GM18867 (cell line): ENCODE data around the gene MPDU1.

Experiments
- ATAC-seq: cut with Tn5 transposase; IDR thresholded peaks from one replicate; pipeline ENCODE4 v1.9.1; 2021; ENCODE audit warnings: mild to moderate bottlenecking, moderate library complexity; ENCODE audit not compliant: unreplicated experiment

MPDU1 gene

DNA sequence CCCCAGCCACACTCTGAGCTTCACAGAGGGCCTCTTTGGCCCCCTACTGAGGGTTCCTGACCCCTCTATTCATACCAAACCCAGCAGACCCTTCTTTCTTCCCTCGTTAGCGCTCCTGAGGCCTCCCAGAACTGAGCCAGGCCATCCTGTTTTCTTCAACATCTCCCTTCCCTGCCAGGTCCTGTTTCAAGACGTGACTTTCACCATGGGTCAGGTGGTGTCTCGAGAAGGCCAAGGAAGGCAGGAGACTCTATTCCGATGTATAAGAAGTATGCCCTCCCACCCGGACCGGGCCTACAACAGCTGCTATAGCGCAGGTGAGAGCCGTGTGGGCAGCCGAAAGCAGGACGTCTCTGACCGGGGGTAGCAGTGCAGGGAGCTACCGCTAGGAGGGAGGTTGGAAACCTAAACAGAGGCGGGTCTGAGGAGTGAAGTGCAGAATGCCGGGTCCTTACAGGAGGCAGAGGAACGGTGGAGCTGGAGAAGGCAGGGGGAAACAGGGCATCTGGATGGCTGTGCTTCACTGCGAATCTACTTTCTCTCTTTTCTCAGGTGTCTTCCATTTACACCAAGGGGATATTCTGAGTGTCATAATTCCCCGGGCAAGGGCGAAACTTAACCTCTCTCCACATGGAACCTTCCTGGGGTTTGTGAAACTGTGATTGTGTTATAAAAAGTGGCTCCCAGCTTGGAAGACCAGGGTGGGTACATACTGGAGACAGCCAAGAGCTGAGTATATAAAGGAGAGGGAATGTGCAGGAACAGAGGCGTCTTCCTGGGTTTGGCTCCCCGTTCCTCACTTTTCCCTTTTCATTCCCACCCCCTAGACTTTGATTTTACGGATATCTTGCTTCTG is 23.3 kb upstream of the MPDU1 start:
- ATAC-seq: no peak

DNA sequence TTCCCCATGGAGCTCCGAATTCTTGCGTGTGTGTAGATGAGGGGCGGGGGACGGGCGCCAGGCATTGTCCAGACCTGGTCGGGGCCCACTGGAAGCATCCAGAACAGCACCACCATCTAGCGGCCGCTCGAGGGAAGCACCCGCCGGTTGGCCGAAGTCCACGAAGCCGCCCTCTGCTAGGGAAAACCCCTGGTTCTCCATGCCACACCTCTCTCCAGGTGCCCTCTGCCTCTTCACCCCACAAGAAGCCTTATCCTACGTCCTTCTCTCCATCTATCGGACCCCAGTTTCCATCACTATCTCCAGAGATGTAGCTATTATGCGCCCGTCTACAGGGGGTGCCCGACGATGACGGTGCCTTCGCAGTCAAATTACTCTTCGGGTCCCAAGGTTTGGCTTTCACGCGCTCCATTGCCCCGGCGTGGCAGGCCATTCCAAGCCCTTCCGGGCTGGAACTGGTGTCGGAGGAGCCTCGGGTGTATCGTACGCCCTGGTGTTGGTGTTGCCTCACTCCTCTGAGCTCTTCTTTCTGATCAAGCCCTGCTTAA is 22.6 kb upstream of the MPDU1 start:
- ATAC-seq: peak; percentile 54

DNA sequence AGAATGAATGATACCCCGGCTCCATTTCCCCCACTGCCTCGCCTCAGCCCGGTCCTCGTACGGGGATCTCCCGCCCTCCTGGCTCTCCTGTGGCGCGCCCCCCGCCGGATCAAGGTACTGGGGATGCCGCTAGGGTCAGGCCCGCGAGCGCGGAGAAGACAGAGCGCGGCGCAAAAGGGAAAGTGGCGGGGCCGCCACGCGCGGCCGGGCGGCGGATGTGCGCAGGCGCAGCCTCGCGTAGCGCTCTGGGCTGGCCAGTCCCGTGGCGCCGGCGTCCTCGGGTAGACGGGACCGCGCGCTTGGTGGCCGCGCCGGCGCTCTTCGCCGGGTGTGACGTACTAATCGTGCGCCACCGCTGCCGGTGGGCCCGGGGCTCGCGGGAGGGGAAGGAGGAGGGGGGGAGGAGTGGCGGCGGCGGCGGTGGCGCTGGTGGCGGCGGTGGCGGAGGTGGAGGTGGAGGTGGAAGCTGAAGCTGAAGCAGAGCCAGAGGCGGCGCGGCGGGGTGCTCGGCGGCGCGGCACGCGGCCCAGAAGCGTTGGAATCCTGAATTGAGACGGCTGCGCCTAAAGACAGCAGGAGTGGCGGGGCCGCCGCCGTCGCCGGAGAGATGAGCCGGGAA is 22.0 kb upstream of the MPDU1 start, which contains the start of gene SENP3:
Gene SENP3 (plus strand): TSS at position 331 of the 619 bp plus-strand sequence. CDS start 1,158 bp downstream, outside the sequence.
- peak; percentile 67 for ATAC-seq

DNA sequence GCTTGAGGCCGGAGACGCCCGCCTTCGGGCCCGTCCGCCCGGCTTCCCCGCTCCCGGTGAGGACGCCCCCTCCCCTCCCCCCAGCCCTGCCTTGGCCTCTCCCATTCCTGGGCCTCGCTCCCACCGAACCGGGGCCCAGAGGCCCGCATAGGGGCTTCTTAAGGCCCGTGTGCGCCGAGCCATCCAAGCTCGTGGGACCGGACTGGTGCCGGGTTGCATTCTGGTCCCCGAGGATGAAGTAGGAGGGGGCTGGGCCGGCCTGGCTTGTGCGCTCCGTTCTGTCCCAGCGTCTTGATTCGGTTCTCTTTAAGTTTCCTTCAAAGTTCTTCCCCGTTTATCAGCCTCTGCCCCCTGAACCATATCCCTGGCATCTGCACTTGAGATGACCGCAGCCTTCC is 21.4 kb upstream of the MPDU1 start:
- peak; percentile 2 for ATAC-seq

DNA sequence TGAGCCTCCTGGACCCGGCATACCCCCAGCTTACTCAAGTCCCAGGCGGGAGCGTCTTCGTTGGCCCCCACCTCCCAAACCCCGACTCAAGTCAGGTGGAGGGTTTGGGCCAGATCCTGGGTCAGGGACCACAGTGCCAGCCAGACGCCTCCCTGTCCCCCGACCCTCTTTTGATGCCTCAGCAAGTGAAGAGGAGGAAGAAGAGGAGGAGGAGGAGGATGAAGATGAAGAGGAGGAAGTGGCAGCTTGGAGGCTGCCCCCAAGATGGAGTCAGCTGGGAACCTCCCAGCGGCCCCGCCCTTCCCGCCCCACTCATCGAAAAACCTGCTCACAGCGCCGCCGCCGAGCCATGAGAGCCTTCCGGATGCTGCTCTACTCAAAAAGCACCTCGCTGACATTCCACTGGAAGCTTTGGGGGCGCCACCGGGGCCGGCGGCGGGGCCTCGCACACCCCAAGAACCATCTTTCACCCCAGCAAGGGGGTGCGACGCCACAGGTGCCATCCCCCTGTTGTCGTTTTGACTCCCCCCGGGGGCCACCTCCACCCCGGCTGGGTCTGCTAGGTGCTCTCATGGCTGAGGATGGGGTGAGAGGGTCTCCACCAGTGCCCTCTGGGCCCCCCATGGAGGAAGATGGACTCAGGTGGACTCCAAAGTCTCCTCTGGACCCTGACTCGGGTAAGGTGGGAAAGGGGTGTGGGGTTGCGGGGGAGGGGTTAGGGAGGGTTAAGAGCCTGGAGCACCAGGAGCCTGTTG is 20.4 kb upstream of the MPDU1 start:
- ATAC-seq: no peak

DNA sequence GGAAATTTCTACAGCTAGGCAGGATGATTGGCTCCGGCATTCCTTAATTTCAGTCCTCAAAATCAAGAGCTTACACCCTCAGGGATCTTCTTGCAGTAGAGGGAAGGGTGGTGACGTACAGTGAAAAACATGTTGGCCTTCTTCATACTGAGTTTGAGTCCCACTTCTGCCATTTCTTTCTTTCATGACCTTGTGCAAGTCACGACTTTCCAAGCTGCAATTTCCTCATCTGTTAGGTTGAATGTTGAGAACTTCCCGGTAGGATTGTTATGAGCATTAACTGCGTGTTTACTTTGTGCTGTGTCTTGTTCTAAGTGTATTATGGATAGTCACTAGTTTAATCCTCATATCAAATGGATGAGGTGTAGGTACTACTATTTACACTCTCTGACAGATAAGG is 14.1 kb upstream of the MPDU1 start:
- ATAC-seq: no peak

DNA sequence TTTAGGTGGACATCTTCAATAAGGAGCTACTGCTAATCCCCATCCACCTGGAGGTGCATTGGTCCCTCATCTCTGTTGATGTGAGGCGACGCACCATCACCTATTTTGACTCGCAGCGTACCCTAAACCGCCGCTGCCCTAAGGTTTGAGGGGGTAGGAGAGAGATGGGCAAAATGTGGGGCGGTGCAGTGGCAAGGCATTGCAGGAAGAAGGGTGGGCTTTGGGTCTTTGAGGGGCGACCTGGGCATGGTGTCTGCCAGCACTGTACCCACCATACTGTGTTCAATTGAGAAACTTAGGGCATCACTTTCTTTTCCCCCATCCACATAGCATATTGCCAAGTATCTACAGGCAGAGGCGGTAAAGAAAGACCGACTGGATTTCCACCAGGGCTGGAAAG is 13.3 kb upstream of the MPDU1 start:
- ATAC-seq: no peak

DNA sequence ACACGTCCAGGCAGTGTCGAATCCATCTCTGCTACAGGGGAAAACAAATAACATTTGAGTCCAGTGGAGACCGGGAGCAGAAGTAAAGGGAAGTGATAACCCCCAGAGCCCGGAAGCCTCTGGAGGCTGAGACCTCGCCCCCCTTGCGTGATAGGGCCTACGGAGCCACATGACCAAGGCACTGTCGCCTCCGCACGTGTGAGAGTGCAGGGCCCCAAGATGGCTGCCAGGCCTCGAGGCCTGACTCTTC is 11.4 kb upstream of the MPDU1 start:
- peak; percentile 86 for ATAC-seq

DNA sequence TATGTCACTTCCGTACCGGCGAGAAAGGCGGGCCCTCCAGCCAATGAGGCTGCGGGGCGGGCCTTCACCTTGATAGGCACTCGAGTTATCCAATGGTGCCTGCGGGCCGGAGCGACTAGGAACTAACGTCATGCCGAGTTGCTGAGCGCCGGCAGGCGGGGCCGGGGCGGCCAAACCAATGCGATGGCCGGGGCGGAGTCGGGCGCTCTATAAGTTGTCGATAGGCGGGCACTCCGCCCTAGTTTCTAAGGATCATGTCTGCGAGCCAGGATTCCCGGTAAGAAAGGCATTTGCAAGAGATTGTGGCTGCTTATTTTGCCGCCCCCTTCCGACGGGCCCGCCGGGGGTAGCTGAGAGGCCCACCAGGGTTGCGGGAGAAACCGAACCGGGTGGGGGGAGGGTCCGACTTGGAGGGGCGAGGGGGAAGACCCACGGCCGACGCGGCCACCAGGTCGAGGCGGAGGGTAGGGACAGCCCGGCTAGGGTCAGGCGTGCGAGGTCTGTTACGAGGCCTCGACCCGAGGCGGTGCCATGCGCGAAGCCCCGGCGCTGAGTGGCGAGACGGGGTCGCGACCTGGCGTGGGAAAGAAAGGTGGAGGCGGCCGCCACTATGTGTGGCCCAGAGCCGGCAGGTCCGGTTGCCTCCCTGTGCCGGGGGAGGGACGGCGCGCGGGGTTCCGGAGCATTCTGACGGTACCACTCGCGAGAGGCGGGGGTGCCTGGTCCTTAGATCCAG is 10.9 kb upstream of the MPDU1 start:
- no peak for ATAC-seq

DNA sequence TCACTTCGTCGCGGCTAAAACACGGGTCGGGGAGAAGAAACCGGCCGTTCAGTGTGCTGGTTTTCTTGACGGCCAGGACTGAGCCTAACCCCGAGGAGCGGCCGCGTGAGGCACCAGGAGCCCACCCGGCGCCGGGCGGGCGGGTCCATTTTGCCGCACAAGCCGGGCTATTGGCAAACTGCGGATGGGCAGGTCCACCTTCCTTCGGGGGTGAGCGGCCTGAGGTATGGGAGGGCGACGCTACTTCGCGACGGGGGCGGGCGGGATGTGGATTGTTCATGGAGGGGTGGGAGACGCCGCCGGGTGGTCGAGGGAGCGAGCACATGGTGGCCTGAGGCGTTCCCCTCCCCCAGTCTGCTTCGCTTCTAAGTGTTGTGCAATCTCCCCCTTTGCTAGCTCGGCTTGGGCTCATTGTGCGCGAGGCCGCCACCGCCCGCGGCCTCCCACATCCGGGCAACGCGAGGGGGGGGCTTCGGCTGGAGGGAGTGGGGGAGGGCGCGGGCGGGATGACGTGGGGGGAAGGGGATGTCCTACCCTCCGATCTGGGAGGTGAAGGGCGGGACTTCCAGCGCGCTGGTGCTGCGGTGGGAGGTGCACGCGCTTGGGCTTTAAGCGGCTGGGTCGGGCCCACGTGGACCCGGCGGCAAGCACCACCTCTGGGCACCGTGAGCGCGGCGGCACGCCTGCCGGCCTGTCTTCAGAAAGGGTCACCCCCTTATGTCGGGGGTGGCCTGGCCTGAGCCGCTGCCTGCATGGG is 10.2 kb upstream of the MPDU1 start:
- ATAC-seq: peak; percentile 19

DNA sequence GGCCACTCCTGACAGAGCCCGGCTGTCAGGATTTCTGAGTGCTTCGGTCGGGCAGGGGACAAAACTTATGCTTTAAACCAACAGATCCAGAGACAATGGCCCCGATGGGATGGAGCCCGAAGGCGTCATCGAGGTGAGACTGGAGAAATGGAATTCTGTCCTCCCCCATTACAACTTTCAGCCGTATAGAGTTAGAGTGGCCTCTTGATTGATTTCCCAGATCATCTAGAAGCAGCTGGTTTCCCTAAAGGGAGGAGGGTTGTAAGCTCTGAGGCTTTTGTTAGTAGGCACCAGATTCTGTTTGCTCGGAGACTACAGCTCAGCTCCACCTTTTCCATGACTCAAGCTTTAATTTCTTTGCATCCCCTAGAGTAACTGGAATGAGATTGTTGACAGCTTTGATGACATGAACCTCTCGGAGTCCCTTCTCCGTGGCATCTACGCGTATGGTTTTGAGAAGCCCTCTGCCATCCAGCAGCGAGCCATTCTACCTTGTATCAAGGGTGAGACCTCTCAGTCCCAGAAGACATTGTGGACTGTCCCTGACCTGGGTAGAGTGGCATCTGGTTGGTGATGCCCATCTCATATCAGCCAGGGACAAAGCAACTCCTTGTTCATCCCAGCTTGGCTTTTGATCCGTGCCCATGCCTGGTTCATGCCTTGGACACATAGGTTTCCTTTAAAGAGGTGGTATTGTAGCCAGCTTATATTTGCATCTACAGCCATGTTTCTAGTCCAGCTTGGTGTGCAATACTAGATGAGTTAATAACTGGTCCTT is 9.3 kb upstream of the MPDU1 start:
- no peak for ATAC-seq

DNA sequence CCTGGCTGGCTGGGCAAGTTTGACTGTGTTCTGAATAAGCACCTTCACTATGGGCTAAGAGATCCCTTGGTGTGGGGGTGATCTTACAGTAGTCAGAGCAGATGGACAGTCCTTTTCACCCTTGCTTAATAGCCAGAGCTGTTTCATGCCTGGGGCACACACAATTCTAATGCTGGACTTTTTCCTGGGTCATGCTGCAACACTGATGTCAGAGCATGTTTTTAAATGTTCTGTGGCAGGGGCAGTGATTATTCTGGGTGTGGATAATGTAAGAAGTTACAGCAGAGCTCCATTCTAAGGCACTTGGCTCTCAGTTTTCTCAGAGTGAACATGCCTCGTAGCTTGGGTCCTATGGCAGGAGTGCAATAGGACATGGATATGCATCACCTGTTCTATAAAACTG is 8.2 kb upstream of the MPDU1 start:
- no peak for ATAC-seq

DNA sequence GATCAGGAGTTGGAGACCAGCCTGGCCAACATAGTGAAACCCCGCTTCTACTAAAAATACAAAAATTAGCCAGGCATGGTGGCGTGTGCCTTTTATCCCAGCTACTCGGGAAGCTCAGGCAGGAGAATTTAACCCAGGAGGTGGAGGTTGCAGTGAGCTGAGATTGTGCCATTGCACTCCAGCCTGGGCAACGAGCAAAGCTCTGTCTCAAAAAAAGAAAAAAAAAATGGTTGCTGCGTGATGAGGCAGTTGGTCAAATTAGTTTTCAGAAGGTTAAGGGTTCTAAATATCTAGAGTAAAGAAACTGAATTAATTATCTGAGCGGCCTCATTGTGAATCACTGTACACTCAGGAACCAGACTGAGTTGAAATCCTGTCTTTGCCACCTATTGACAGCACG is 7.7 kb upstream of the MPDU1 start:
- ATAC-seq: no peak

DNA sequence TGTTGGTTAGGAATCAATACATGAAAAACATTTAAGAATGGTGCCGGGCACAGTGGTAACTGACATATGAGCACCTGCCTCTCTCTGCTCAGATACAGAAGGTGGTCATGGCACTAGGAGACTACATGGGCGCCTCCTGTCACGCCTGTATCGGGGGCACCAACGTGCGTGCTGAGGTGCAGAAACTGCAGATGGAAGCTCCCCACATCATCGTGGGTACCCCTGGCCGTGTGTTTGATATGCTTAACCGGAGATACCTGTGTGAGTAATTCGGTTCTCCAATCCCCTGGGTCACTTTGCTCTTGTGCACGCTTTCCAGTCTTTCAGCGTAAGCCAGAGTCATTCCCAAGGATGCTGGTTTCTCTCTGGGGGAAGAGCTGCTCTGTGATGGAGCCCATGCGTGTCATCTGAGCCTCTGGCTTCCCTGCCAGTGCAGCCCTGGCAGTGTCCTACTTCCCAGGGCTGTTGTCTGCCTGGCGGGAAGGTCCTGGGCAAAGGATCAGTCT is 7.2 kb upstream of the MPDU1 start:
- ATAC-seq: no peak

DNA sequence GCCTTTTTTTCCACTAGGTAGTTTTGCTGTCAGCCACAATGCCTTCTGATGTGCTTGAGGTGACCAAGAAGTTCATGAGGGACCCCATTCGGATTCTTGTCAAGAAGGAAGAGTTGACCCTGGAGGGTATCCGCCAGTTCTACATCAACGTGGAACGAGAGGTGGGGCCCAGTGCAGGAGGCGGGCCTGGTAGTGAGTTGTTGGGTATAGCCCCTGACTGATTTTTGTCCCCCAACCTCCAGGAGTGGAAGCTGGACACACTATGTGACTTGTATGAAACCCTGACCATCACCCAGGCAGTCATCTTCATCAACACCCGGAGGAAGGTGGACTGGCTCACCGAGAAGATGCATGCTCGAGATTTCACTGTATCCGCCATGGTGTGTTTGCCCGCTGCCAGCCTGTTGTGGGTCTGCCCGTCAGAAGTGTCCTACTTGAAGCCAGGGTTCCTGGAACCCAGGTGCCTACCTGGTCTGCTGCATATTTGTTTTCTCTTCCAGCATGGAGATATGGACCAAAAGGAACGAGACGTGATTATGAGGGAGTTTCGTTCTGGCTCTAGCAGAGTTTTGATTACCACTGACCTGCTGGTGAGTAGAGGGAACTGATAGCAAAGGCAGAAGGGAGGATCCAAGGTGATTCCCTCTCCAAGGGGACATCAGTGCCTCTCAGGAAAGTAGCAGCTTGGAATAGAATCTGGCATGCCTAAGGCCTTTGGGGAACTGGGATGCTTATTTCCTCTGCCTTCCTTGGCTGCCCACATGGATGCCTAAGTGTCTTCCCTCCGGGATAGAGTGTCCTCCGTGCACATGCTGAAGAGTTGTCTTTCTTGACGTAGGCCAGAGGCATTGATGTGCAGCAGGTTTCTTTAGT is 6.1 kb upstream of the MPDU1 start:
- no peak for ATAC-seq

DNA sequence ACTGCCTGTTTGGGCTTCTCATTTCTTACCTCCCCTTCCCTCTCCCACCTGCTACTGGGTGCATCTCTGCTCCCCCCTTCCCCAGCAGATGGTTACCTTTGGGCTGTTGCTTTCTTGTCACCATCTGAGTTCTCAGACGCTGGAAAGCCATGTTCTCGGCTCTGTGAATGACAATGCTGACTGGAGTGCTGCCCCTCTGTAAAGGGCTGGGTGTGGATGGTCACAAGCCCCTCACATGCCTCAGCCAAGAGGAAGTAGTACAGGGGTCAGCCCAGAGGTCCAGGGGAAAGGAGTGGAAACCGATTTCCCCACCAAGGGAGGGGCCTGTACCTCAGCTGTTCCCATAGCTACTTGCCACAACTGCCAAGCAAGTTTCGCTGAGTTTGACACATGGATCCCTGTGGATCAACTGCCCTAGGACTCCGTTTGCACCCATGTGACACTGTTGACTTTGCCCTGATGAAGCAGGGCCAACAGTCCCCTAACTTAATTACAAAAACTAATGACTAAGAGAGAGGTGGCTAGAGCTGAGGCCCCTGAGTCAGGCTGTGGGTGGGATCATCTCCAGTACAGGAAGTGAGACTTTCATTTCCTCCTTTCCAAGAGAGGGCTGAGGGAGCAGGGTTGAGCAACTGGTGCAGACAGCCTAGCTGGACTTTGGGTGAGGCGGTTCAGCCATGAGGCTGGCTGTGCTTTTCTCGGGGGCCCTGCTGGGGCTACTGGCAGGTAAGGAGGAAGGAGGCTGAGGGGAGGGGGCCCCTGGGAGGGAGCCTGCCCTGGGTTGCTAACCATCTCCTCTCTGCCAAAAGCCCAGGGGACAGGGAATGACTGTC is 4.4 kb upstream of the MPDU1 start, which contains the start of gene CD68:
Gene CD68 (plus strand): TSS at position 638 of the 833 bp plus-strand sequence. CDS start 40 bp downstream, at position 678.
- ATAC-seq: peak; percentile 34

DNA sequence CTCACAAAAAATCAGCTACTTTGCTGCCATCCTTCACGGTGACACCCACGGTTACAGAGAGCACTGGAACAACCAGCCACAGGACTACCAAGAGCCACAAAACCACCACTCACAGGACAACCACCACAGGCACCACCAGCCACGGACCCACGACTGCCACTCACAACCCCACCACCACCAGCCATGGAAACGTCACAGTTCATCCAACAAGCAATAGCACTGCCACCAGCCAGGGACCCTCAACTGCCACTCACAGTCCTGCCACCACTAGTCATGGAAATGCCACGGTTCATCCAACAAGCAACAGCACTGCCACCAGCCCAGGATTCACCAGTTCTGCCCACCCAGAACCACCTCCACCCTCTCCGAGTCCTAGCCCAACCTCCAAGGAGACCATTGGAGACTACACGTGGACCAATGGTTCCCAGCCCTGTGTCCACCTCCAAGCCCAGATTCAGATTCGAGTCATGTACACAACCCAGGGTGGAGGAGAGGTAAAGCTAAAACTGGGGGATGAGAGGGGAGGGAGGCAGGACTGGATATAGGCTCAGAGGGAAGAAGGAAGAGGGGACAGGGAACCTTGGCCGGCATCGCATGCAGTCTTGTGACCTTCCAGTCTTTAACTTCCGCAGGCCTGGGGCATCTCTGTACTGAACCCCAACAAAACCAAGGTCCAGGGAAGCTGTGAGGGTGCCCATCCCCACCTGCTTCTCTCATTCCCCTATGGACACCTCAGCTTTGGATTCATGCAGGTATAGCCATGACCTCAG is 3.6 kb upstream of the MPDU1 start:
- no peak for ATAC-seq
